Colonic mucosa (tissue), 4 donors: ENCODE measurements around the gene SPAG16. TPM values are rescaled to one million over a fixed set of nuclear protein-coding genes. Genes with fewer than 3 reads are reported as not detected.

Experiments
- DNase-seq: peaks from one replicate; pipeline ENCODE4 v3.0.0-alpha.2; 2020
- H3K27ac ChIP-seq: fragments of 200-600 bp; one replicate; pipeline ENCODE4 v1.8.0; 2021
- H3K27me3 ChIP-seq: fragments of 200-600 bp; one replicate; pipeline ENCODE4 v1.8.0; 2021
- H3K36me3 ChIP-seq: fragments of 200-600 bp; one replicate; pipeline ENCODE4 v1.8.0; 2021
- H3K4me1 ChIP-seq: fragments of 200-600 bp; one replicate; pipeline ENCODE4 v1.8.0; 2021; ENCODE audit warnings: mild to moderate bottlenecking
- H3K4me3 ChIP-seq: fragments of 200-600 bp; one replicate; pipeline ENCODE4 v1.8.0; 2021
- H3K9ac ChIP-seq, 2 donors: one replicate each; pipeline ENCODE4 v1.7.0; 2013; ENCODE audit warnings: control low read depth in 2 of 2, low read depth in 2 of 2, low read length in 2 of 2
- H3K9me3 ChIP-seq: fragments of 200-600 bp; one replicate; pipeline ENCODE4 v1.8.0; 2021
- CTCF ChIP-seq: fragments of 200-600 bp; IDR thresholded peaks from one replicate; pipeline ENCODE4 v1.8.0; 2022; ENCODE audit warnings: antibody characterized with exemption, mild to moderate bottlenecking
- intact Hi-C: fragments of 100-400 bp; cut with DNase I; formaldehyde crosslinking; loops from one replicate; pipeline ENCODE4 v1.14.1; 2022
- total RNA-seq, 2 donors: library from RNA; stranded (reverse); fragmentation: NEBNext Ultra II Directional in 1 of 2; extraction: Animal tissue kit (Norgen Biotek cat#: 25700) in 1 of 2; gene quantifications; one replicate each; pipeline ENCODE4 v1.2.1, GENCODE V29; 2021
- donor health status: healthy.
- donor health status: DM: no; HTN: no; CAD: no.
- donor health status: DM: no; HTN: no; CAD: no.

SPAG16 gene
- total RNA-seq, 2 donors from 2014 or later, result 18.6 to 25.5 TPM

- intact Hi-C loops, result no loop called here
- H3K9me3 ChIP-seq, result no peaks in the 10 kb centered on the region
- TF ChIP-seq CTCF, result no peak
- H3K27ac ChIP-seq, result no peak overlapping the region
- H3K27me3 ChIP-seq, result no peaks in the 10 kb centered on the region
- no peak for DNase-seq
- no peak overlapping the region for H3K4me3 ChIP-seq
- no peaks in the 10 kb centered on the region for H3K4me1 ChIP-seq
- no peaks in the 10 kb centered on the region for H3K36me3 ChIP-seq
- H3K9ac ChIP-seq, result no peak overlapping the region
Measured at GRCh38 chr2:214322662-214323061, 1038.4 kb downstream of the SPAG16 start.

- H3K4me3 ChIP-seq, result no peak overlapping the region
- no peak for TF ChIP-seq CTCF
- H3K27ac ChIP-seq, result no peak overlapping the region
- no peaks in the 10 kb centered on the region for H3K9me3 ChIP-seq
- H3K27me3 ChIP-seq, result no peaks in the 10 kb centered on the region
- no peaks in the 10 kb centered on the region for H3K36me3 ChIP-seq
- intact Hi-C loops, result no loop called here
- H3K9ac ChIP-seq, result no peak overlapping the region
- no peak for DNase-seq
- no peaks in the 10 kb centered on the region for H3K4me1 ChIP-seq
Measured at GRCh38 chr2:214325404-214325803, 1041.1 kb downstream of the SPAG16 start.

DNA sequence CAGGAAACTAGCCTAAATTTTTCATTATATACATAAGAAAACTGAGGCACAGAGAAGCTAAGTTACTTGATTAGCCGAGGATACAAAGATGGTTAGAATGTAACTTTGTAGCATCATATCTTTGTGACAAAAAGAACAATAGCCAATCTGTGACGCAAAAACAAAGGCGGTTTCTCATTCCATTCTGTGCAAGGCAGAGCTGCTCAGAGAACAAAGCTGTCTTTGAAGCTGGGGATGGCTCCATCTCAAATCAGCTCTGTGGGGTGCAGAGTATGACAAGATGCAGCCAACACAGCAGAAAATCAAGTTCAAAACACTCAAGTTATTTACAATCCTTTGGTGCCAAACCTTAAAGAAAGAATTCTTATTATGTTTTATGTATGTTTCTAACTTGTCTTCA lies 1044.7 kb downstream of the SPAG16 start:
- no peak for DNase-seq
- Histone ChIP-seq H3K27me3 (no peaks in the 10 kb centered on the region), H3K4me1 (no peaks in the 10 kb centered on the region), H3K9me3 (no peaks in the 10 kb centered on the region), H3K36me3 (no peaks in the 10 kb centered on the region), H3K27ac (no peak overlapping the region), H3K9ac (no peak overlapping the region), H3K4me3 (no peak overlapping the region)
- intact Hi-C loops, result no loop called here
- no peak for TF ChIP-seq CTCF

DNA sequence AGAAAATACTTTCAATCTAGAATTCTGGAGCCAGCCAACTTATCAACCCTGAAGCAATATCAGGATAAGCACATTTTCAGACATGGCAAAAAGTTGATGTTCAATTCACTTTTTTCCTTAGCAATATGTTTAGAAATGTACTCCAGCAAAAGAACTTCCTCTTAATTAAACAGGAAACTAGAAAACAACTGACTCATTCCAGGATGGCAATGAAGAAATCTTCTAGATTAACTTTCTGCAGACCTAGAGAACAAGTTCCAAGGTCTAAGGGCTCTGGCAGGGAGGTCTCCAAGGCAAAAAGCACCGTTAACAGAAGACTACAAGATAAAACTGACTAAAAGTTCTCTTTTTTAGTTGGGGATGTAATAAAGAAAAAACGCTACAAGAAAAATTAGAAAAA lies 1057.4 kb downstream of the SPAG16 start:
- intact Hi-C loops, result no loop called here
- Histone ChIP-seq H3K4me1 (no peaks in the 10 kb centered on the region), H3K36me3 (no peaks in the 10 kb centered on the region), H3K27me3 (no peaks in the 10 kb centered on the region), H3K4me3 (no peak overlapping the region), H3K9me3 (no peaks in the 10 kb centered on the region), H3K9ac (no peak overlapping the region), H3K27ac (no peak overlapping the region)
- DNase-seq, result no peak
- TF ChIP-seq CTCF, result no peak

- Histone ChIP-seq H3K9ac (no peak overlapping the region), H3K9me3 (no peaks in the 10 kb centered on the region), H3K27me3 (no peaks in the 10 kb centered on the region), H3K36me3 (no peaks in the 10 kb centered on the region), H3K4me3 (no peak overlapping the region), H3K27ac (no peak overlapping the region), H3K4me1 (no peaks in the 10 kb centered on the region)
- no peak for DNase-seq
- no peak for TF ChIP-seq CTCF
- intact Hi-C loops, result no loop called here
Measured at GRCh38 chr2:214358506-214358905, 1074.2 kb downstream of the SPAG16 start.

DNA sequence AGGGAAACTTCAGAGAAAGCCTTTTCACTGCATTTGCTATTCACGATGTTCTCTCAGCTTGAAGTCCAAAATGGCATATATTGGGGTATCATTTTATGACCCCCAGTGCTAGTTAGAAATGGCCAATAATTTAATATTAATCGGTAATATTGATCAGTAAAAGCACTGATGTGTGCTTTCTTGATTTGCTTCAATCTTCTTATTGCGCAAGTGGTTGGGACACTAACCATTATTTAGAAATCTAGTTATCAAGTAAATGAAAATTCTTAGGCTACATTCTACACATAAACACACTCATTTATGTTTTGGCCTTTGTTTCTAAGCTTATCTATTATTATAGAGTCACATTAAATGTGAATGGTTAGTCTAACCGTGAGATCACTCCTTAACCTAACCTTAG lies 1076.9 kb downstream of the SPAG16 start:
- Histone ChIP-seq H3K9ac (no peak overlapping the region), H3K27ac (no peak overlapping the region), H3K36me3 (no peaks in the 10 kb centered on the region), H3K9me3 (no peaks in the 10 kb centered on the region), H3K4me1 (no peaks in the 10 kb centered on the region), H3K27me3 (no peaks in the 10 kb centered on the region), H3K4me3 (no peak overlapping the region)
- TF ChIP-seq CTCF, result no peak
- intact Hi-C loops, result no loop called here
- no peak for DNase-seq
